HEK293T (cell line): ENCODE results near the gene AP2B1.
"Not testable (repeated sequence)": the region's sequence is repeated elsewhere in the genome, so short reads cannot be mapped to it uniquely, and the experiment has no call there.

Experiments used
- CTCF ChIA-PET: fragments of 350-600 bp; formaldehyde crosslinking; extraction: SDS; loops from one replicate; lab custom pipeline; 2021; ENCODE audit warnings: antibody characterized with exemption, inconsistent platforms; lab: Yijun Ruan, JAX
- POLR2A ChIA-PET: fragments of 350-600 bp; formaldehyde crosslinking; extraction: SDS; loops from one replicate; lab custom pipeline; 2020; ENCODE audit warnings: antibody characterized with exemption, inconsistent platforms; lab: Yijun Ruan, JAX
- DNase-seq: peaks from one replicate; pipeline ENCODE4 v3.0.0; 2012; ENCODE audit warnings: mixed read lengths; ENCODE audit errors: extremely low spot score
- ARNT ChIP-seq: fragments of 450-650 bp; IDR thresholded peaks from 2 replicates; pipeline ENCODE4 v1.6.1; 2017; ENCODE audit warnings: mild to moderate bottlenecking
- BHLHE40 ChIP-seq: fragments of 450-650 bp; IDR thresholded peaks from 2 replicates; pipeline ENCODE4 v1.6.1; 2016; ENCODE audit warnings: mild to moderate bottlenecking, moderate library complexity, borderline replicate concordance
- CTBP1 ChIP-seq: fragments of 450-650 bp; IDR thresholded peaks from 2 replicates; pipeline ENCODE4 v1.6.1; 2016; ENCODE audit warnings: borderline replicate concordance
- ELF4 ChIP-seq: fragments of 450-650 bp; IDR thresholded peaks from 2 replicates; pipeline ENCODE4 v1.6.1; 2017; ENCODE audit warnings: antibody characterized with exemption
- FOXA1 ChIP-seq: fragments of 450-650 bp; IDR thresholded peaks from 2 replicates; pipeline ENCODE4 v1.6.1; 2016; ENCODE audit warnings: mild to moderate bottlenecking
- FOXK2 ChIP-seq: fragments of 450-650 bp; IDR thresholded peaks from 2 replicates; pipeline ENCODE4 v1.6.1; 2016; ENCODE audit warnings: mild to moderate bottlenecking
- FOXM1 ChIP-seq: fragments of 450-650 bp; IDR thresholded peaks from 2 replicates; pipeline ENCODE4 v1.6.1; 2017; ENCODE audit warnings: mild to moderate bottlenecking, borderline replicate concordance
- HDGF ChIP-seq: fragments of 450-650 bp; IDR thresholded peaks from 2 replicates; pipeline ENCODE4 v1.6.1; 2017; ENCODE audit warnings: antibody characterized with exemption, borderline replicate concordance
- L3MBTL2 ChIP-seq: fragments of 450-650 bp; conservative IDR thresholded peaks from 2 replicates; pipeline ENCODE4 v1.6.1; 2016; ENCODE audit warnings: mild to moderate bottlenecking
- LEF1 ChIP-seq: fragments of 450-650 bp; IDR thresholded peaks from 2 replicates; pipeline ENCODE4 v1.6.1; 2017; ENCODE audit warnings: mild to moderate bottlenecking, borderline replicate concordance
- NFRKB ChIP-seq: fragments of 450-650 bp; IDR thresholded peaks from 2 replicates; pipeline ENCODE4 v1.6.1; 2016; ENCODE audit warnings: mild to moderate bottlenecking, moderate library complexity
- SP1 ChIP-seq: fragments of 450-650 bp; IDR thresholded peaks from 2 replicates; pipeline ENCODE4 v1.6.1; 2017
- SUZ12 ChIP-seq: fragments of 450-650 bp; IDR thresholded peaks from 2 replicates; pipeline ENCODE4 v1.6.1; 2016; ENCODE audit warnings: mild to moderate bottlenecking
- TARDBP ChIP-seq: fragments of 450-650 bp; IDR thresholded peaks from 2 replicates; pipeline ENCODE4 v1.6.1; 2016
- ZNF384 ChIP-seq: fragments of 450-650 bp; IDR thresholded peaks from 2 replicates; pipeline ENCODE4 v1.6.1; 2016
- TF ChIP-seq, protein P1 (sequence below): fragments of 450-650 bp; IDR thresholded peaks from 2 replicates; pipeline ENCODE4 v1.6.1; 2016

Gene AP2B1

DNA sequence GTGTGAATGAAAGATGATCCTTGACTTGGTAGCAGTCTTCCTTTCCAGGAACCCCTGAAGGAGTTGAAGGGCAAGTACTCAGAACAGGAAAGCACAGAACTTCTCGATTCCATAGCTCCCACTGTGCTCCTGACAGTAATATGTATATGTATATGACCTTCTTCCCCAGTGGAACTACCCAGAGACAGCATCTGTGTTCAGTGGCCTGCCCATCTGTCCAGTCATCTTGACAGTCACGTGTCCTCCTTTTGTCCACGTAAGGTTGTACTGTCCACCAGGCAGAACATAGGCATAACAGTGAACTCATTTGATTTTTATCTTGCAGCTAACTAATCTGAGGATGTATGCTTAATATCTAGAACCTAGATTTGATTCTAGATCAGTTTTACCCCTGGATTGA lies 106.5 kb downstream of the AP2B1 start:
- ChIA-PET POLR2A (no interaction called here), CTCF (no interaction called here)
- TF ChIP-seq TARDBP (no peak), ZNF384 (no peak), FOXK2 (no peak), FOXM1 (no peak), NFRKB (no peak), SP1 (no peak), CTBP1 (no peak), BHLHE40 (no peak), ARNT (no peak), HDGF (no peak), FOXA1 (no peak), L3MBTL2 (no peak), SUZ12 (no peak), LEF1 (no peak), ELF4 (no peak)
- TF ChIP-seq, protein P1, sequence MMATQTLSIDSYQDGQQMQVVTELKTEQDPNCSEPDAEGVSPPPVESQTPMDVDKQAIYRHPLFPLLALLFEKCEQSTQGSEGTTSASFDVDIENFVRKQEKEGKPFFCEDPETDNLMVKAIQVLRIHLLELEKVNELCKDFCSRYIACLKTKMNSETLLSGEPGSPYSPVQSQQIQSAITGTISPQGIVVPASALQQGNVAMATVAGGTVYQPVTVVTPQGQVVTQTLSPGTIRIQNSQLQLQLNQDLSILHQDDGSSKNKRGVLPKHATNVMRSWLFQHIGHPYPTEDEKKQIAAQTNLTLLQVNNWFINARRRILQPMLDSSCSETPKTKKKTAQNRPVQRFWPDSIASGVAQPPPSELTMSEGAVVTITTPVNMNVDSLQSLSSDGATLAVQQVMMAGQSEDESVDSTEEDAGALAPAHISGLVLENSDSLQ, result no peak

GRCh38 chr17:35694906-35695305 lies 107.8 kb downstream of the AP2B1 start:
- ChIA-PET POLR2A (no interaction called here), CTCF (no interaction called here)
- TF ChIP-seq TARDBP (no peak), ELF4 (no peak), FOXM1 (no peak), LEF1 (no peak)
- DNase-seq, result no peak

More for the DNA sequence above, 106.5 kb downstream of the AP2B1 start:
- no peak for DNase-seq

- no peak for TF ChIP-seq FOXK2
- no peak for TF ChIP-seq ELF4
- no peak for TF ChIP-seq FOXM1
- no peak for TF ChIP-seq NFRKB
- TF ChIP-seq BHLHE40, result no peak
- TF ChIP-seq ARNT, result no peak
- TF ChIP-seq HDGF, result no peak
- no peak for TF ChIP-seq LEF1
- POLR2A ChIA-PET, result no interaction called here
- DNase-seq, result no peak
- CTCF ChIA-PET, result no interaction called here
Observed at GRCh38 chr17:35695613-35696012, 108.5 kb downstream of the AP2B1 start.

DNA sequence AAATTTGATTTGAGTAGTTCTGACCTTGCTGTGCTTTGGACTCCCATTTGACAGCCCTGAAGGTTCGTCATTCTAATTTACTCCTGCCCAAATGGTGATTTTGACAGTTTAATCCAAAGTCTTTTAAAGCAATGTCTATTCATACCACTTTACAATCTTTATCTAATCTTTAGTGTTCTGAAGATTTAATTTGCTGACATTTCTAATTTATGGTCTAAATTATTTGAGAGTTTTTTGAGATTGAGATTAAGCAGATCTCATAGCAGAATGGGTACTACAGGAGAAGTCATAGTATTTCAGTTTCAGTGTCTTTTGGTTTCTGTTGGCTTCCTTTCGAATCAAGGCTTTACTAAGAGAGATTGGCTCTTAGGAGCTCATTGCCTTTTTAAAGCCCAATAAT lies 111.7 kb downstream of the AP2B1 start:
- DNase-seq, result no peak
- ChIA-PET CTCF (no interaction called here), POLR2A (no interaction called here)
- TF ChIP-seq FOXA1 (no peak), BHLHE40 (no peak), CTBP1 (no peak), HDGF (no peak), ZNF384 (no peak), ELF4 (no peak), ARNT (no peak), FOXK2 (no peak), TARDBP (no peak)
- TF ChIP-seq, protein P1, result no peak

DNA sequence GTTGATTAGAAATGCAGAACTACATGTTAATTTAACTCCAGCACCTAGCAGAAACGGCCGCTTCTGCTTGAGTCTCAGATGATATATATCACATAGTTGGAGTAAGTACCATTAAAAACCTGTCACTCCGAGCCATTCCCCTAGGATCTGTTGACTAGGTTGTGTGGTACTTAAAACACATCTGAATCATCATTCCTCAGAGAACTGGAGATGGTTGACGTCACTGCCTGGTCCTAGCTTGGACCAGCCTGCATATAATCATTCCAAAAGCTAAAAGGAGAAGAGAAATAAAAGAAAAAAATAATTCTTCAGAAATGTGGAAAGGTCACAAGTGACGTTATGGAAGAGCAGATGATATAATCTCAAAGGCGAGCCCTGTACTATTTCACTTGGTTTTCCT lies 113.0 kb downstream of the AP2B1 start:
- DNase-seq, result no peak
- POLR2A ChIA-PET, result no interaction called here
- CTCF ChIA-PET, result no interaction called here
- no peak for TF ChIP-seq BHLHE40
- TF ChIP-seq SUZ12, result no peak

DNA sequence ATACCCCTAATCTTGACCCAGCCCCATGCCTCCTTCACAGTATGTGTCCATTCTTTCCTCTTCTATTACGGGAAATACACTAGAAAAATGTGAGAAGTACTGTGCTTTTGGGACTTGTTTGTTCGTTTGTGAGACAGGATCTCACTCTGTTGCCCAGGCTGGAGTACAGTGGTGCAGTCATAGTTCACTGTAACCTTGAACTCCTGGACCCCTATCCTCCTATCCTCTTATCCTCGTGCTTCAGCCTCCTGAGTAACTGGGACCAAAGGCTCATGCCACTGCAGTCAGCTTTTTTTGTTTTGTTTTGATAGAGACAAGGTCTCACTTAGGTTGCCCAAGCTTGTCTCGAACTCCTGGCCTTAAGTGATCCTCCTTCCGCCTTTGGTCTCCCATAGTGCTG lies 114.4 kb downstream of the AP2B1 start:
- no peak for TF ChIP-seq SUZ12
- TF ChIP-seq FOXK2, result no peak
- no peak for TF ChIP-seq HDGF
- TF ChIP-seq, protein P1, result no peak
- no peak for TF ChIP-seq NFRKB
- TF ChIP-seq ZNF384, result no peak
- TF ChIP-seq LEF1, result no peak
- no peak for TF ChIP-seq TARDBP
- no peak for TF ChIP-seq BHLHE40
- TF ChIP-seq FOXM1, result no peak
- no peak for TF ChIP-seq L3MBTL2
- no peak for TF ChIP-seq SP1
- no peak for TF ChIP-seq FOXA1
- no peak for TF ChIP-seq CTBP1
- no peak for TF ChIP-seq ARNT
- no peak for TF ChIP-seq ELF4
- POLR2A ChIA-PET, result no interaction called here
- DNase-seq, result no peak
- CTCF ChIA-PET, result no interaction called here

DNA sequence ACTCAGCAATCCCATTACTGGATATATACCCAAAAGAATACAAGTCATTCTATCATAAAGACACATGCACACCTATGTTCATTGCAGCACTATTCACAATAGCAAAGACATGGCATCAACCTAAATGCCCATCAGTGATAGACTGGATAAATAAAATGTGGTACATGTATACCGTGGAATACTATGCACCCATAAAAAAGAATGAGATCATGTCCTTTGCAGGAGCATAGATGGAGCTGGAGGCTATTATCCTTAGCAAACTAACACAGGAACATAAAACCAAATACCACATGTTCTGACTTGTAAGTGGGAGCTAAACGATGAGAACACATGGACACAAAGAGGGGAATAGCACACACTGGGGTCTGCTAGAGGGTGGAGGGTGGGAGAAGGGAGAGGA lies 116.2 kb downstream of the AP2B1 start:
- DNase-seq, CTCF ChIA-PET, POLR2A ChIA-PET: not testable (repeated sequence)
